GM12878 (cell line): ENCODE measurements around the gene SBF2. TPM values are rescaled to one million over a fixed set of nuclear protein-coding genes. Genes with fewer than 3 reads are reported as not detected.

Source experiments
- ATAC-seq: fragments of 200-7000 bp; cut with Tn5 transposase; 3 replicates; pipeline ENCODE4 v1.9.1; 2020; ENCODE audit warnings: mild to moderate bottlenecking, moderate library complexity
- BruUV-seq: library from RNA; stranded (reverse); fragments of 400-500 nt; replicated peaks from 2 replicates; lab custom pipeline; 2021; lab: Mats Ljungman, UMichigan
- CTCF ChIA-PET: fragments of 300-600 bp; sonication (Branson Sonifier 250); formaldehyde crosslinking; extraction: SDS; loops from one replicate; lab custom pipeline; 2021; ENCODE audit warnings: inconsistent platforms; lab: Yijun Ruan, JAX
- POLR2A ChIA-PET: fragments of 350-600 bp; formaldehyde crosslinking; extraction: SDS; loops from one replicate; lab custom pipeline; 2021; ENCODE audit warnings: inconsistent platforms; lab: Charles Lee
- RAD21 ChIA-PET: fragments of 300-600 bp; sonication (Branson Sonifier 250); formaldehyde crosslinking; loops from one replicate; lab custom pipeline; 2023; ENCODE audit warnings: antibody characterized with exemption; ENCODE audit not compliant: unreplicated experiment; lab: Charles Lee
- SMC1A ChIA-PET: fragments of 300-600 bp; sonication (Branson Sonifier 250); formaldehyde crosslinking; loops from one replicate; lab custom pipeline; 2023; ENCODE audit not compliant: unreplicated experiment, uncharacterized antibody; lab: Charles Lee
- DNase-seq: peaks from one replicate; pipeline ENCODE4 v3.0.0-alpha.2; 2011; ENCODE audit warnings: low read depth, low spot score
- FAIRE-seq: peaks from 3 replicates; lab custom pipeline; 2011; peaks lifted over from hg19 to GRCh38; lab: Jason Lieb, UNC
- H2AFZ ChIP-seq: 2 replicates; pipeline ENCODE4 v1.6.0; 2011; ENCODE audit warnings: low read depth, low read length, control low read depth; ENCODE audit not compliant: control insufficient read depth
- H3K27ac ChIP-seq: 2 replicates; pipeline ENCODE4 v1.5.1; 2011; ENCODE audit warnings: control low read depth; ENCODE audit not compliant: control insufficient read depth, insufficient read depth
- H3K27me3 ChIP-seq, 2 experiments: replicated peaks in 1 of 2; 2 replicates each; pipeline versions ENCODE4 v1.6.0 to v1.6.1; 2011; ENCODE audit warnings: low read length in 1 of 2; ENCODE audit not compliant: control insufficient read depth in 2 of 2, insufficient read depth in 2 of 2
- H3K36me3 ChIP-seq, 2 experiments: 2 replicates each; pipeline ENCODE4 v1.5.1; 2011; ENCODE audit warnings: low read length in 1 of 2; ENCODE audit not compliant: control insufficient read depth in 2 of 2, insufficient read depth in 2 of 2
- H3K4me1 ChIP-seq: 2 replicates; pipeline ENCODE4 v1.6.1; 2011; ENCODE audit warnings: mild to moderate bottlenecking, low read length, moderate library complexity, mixed read lengths; ENCODE audit not compliant: control insufficient read depth, insufficient read depth
- H3K4me2 ChIP-seq: 2 replicates; pipeline ENCODE4 v1.6.0; 2011; ENCODE audit warnings: control low read depth; ENCODE audit not compliant: control insufficient read depth, insufficient read depth
- H3K4me3 ChIP-seq: fragments of 200-600 bp; sonication (generic); 2 replicates; pipeline ENCODE4 v1.5.1; 2016
- H3K79me2 ChIP-seq: 2 replicates; pipeline ENCODE4 v1.6.0; 2011; ENCODE audit warnings: low read length; ENCODE audit not compliant: control insufficient read depth, insufficient read depth
- H3K9ac ChIP-seq: 2 replicates; pipeline ENCODE4 v1.8.0; 2011; ENCODE audit warnings: low read length, control low read depth, mixed read lengths; ENCODE audit not compliant: control insufficient read depth, insufficient read depth
- H3K9me3 ChIP-seq: replicated peaks from 3 replicates; pipeline ENCODE4 v1.5.1; 2011; ENCODE audit warnings: mild to moderate bottlenecking, low read length; ENCODE audit not compliant: control insufficient read depth, insufficient read depth
- H4K20me1 ChIP-seq: 2 replicates; pipeline ENCODE4 v1.6.0; 2011; ENCODE audit not compliant: control insufficient read depth, insufficient read depth
- BCL11A ChIP-seq: IDR thresholded peaks from 2 replicates; pipeline ENCODE4 v1.6.1; 2011; ENCODE audit warnings: low read depth, low read length
- BMI1 ChIP-seq: fragments of 450-650 bp; IDR thresholded peaks from 2 replicates; pipeline ENCODE4 v1.6.1; 2016; ENCODE audit warnings: mild to moderate bottlenecking, moderate library complexity, borderline replicate concordance
- CHD1 ChIP-seq: IDR thresholded peaks from 2 replicates; pipeline ENCODE4 v1.6.1; 2012; ENCODE audit warnings: low read depth, low read length, improper control_type of control experiment
- MXI1 ChIP-seq: fragments of 150-350 bp; IDR thresholded peaks from 2 replicates; pipeline ENCODE4 v1.6.1; 2011; ENCODE audit warnings: low read depth, mild to moderate bottlenecking, inconsistent platforms, low read length, improper control_type of control experiment
- POLR2AphosphoS2 ChIP-seq: IDR thresholded peaks from 2 replicates; pipeline ENCODE4 v1.6.1; 2011; ENCODE audit warnings: low read depth, mild to moderate bottlenecking, low read length, improper control_type of control experiment, moderate library complexity
- PRDM15 ChIP-seq: fragments of 450-650 bp; formaldehyde crosslinking; IDR thresholded peaks from 2 replicates; pipeline ENCODE4 v1.4.0; 2020; ENCODE audit warnings: mild to moderate bottlenecking, moderate library complexity
- RAD21 ChIP-seq: IDR thresholded peaks from 2 replicates; pipeline ENCODE4 v1.6.1; 2011; ENCODE audit warnings: mild to moderate bottlenecking, low read depth, low read length, moderate library complexity; ENCODE audit not compliant: insufficient read depth
- SREBF1 ChIP-seq: IDR thresholded peaks from 2 replicates; pipeline ENCODE4 v1.6.1; 2012; ENCODE audit warnings: mild to moderate bottlenecking, low read length
- SREBF2 ChIP-seq: IDR thresholded peaks from 2 replicates; pipeline ENCODE4 v1.6.1; 2012; ENCODE audit warnings: mild to moderate bottlenecking, low read length
- ZNF207 ChIP-seq: fragments of 450-650 bp; IDR thresholded peaks from 2 replicates; pipeline ENCODE4 v1.6.1; 2014; ENCODE audit warnings: antibody characterized with exemption, mild to moderate bottlenecking, borderline replicate concordance
- ZNF24 ChIP-seq: fragments of 450-650 bp; IDR thresholded peaks from 2 replicates; pipeline ENCODE4 v1.6.1; 2017; ENCODE audit warnings: antibody characterized with exemption, mild to moderate bottlenecking
- WGBS: methylation state at CpG from one replicate; pipeline ENCODE4 v1.1.6; 2016; ENCODE audit warnings: low lambda C conversion rate; ENCODE audit not compliant: insufficient replicate concordance, insufficient coverage; ENCODE audit errors: missing lambda C conversion rate; 5-methylcytosine and 5-hydroxymethylcytosine counted together
- in situ Hi-C: fragments of 300-500 bp; cut with MboI; formaldehyde crosslinking; loops from 9 replicates; pipeline ENCODE4 v1.14.3; 2018; ENCODE audit warnings: mixed read lengths
- intact Hi-C: fragments of 100-400 bp; cut with micrococcal nuclease; formaldehyde crosslinking; loops from one replicate; pipeline ENCODE4 v1.14.2; 2022; ENCODE audit not compliant: unreplicated experiment
- polyA plus RNA-seq, 11 experiments: library from polyadenylated mRNA; depleted of rRNA in 4 of 11; unstranded in 6 of 11; stranded (reverse) in 5 of 11; fragments of >200 nt; fragmentation: Nextera tagmentation in 4 of 11; fragmentation: Illumina TruSeq in 1 of 11; extraction: Ambion mirVana in 4 of 11; extraction: Trizol in 1 of 11; gene quantifications; 1 replicate in 1 of 11; 2 replicates in 10 of 11; pipeline versions ENCODE4 v1.2.1 to v1.2.3, GENCODE V29; 2011 to 2016; ENCODE audit warnings: inconsistent platforms in 2 of 11, missing spikeins in 2 of 11, low read depth in 1 of 11
- total RNA-seq, 4 experiments: library from RNA; depleted of rRNA in 3 of 4; stranded (reverse); fragments of >200 nt in 3 of 4; fragmentation: Illumina TruSeq in 1 of 4; extraction: Trizol in 1 of 4; gene quantifications; 2 replicates each; pipeline versions ENCODE4 v1.2.1 to v1.2.3, GENCODE V29; 2013 to 2021
- TF ChIP-seq, protein P1 (sequence below): fragments of 450-650 bp; IDR thresholded peaks from 2 replicates; pipeline ENCODE4 v1.6.1; 2017; ENCODE audit warnings: low read depth, mild to moderate bottlenecking, moderate library complexity
- TF ChIP-seq, protein P2 (sequence below): fragments of 450-650 bp; formaldehyde crosslinking; IDR thresholded peaks from 2 replicates; pipeline ENCODE4 v1.4.0; 2022; ENCODE audit warnings: mild to moderate bottlenecking, moderate library complexity
- TF ChIP-seq, protein P3 (sequence below): fragments of 450-650 bp; IDR thresholded peaks from 2 replicates; pipeline ENCODE4 v1.6.1; 2017; ENCODE audit warnings: mild to moderate bottlenecking

The SBF2 gene
- total and polyA plus RNA-seq, 10 of the 15 experiments (the other 5 are each of a cell fraction or from before 2014, with no cell fraction given): 0.24 to 2.3 (median 1.1) TPM

GRCh38 chr11:9735919-9736318 lies 558.1 kb downstream of the SBF2 start:
- Histone ChIP-seq H3K9me3 (peaks cover 7% of the 10 kb centered on the region; the same call in 2 of the 3 replicates), H2AFZ (no peak overlapping the region), H3K27ac (peak overlapping the region; percentile 22; the same call in 1 of the 2 replicates), H3K4me1 (peaks cover 44% of the 10 kb centered on the region), H3K36me3 (peaks cover 3 to 18% of the 10 kb centered on the region in 2 experiments; a peak in 3 of 4 replicates), H3K4me3 (peak overlapping the region; percentile 30; the same call in 1 of the 2 replicates), H3K79me2 (peaks cover 2% of the 10 kb centered on the region), H3K4me2 (peak overlapping the region; percentile 30), H3K9ac (no peak overlapping the region), H3K27me3 (no peaks in the 10 kb centered on the region), H4K20me1 (no peaks in the 10 kb centered on the region)
- ATAC-seq (no peak; the same call in 2 of the 3 replicates), DNase-seq (no peak), FAIRE-seq (peak; percentile 86)
- CTCF ChIA-PET: no interaction called here
- BruUV-seq: no TSS peak
- 0% methylated on average over 2 of the region's 2 CpGs for WGBS
- in situ Hi-C loops: no loop called here
- SMC1A ChIA-PET: interaction anchor here (0.8 to 5.8 kb wide), 2 partner anchors 11 to 16 kb away, joined by 3 to 39 read pairs; no protein-coding TSS in a partner anchor
- intact Hi-C loops: no loop called here
- POLR2A ChIA-PET: interaction anchor here (1.0 to 1.1 kb wide), 2 partner anchors 14 to 71 kb away, joined by 3 read pairs; no protein-coding TSS in a partner anchor
- RAD21 ChIA-PET: interaction anchor here (1.3 to 1.5 kb wide), 2 partner anchors 10 to 135 kb away, joined by 3 to 4 read pairs; no protein-coding TSS in a partner anchor
- TF ChIP-seq, protein P1, sequence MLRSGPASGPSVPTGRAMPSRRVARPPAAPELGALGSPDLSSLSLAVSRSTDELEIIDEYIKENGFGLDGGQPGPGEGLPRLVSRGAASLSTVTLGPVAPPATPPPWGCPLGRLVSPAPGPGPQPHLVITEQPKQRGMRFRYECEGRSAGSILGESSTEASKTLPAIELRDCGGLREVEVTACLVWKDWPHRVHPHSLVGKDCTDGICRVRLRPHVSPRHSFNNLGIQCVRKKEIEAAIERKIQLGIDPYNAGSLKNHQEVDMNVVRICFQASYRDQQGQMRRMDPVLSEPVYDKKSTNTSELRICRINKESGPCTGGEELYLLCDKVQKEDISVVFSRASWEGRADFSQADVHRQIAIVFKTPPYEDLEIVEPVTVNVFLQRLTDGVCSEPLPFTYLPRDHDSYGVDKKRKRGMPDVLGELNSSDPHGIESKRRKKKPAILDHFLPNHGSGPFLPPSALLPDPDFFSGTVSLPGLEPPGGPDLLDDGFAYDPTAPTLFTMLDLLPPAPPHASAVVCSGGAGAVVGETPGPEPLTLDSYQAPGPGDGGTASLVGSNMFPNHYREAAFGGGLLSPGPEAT: no peak
- TF ChIP-seq SREBF2 (no peak), BMI1 (no peak), MXI1 (no peak), RAD21 (no peak), ZNF24 (no peak), BCL11A (no peak), SREBF1 (no peak), ZNF207 (no peak), POLR2AphosphoS2 (no peak), PRDM15 (CRISPR knock-in tag) (no peak), CHD1 (no peak)
- TF ChIP-seq, protein P2, sequence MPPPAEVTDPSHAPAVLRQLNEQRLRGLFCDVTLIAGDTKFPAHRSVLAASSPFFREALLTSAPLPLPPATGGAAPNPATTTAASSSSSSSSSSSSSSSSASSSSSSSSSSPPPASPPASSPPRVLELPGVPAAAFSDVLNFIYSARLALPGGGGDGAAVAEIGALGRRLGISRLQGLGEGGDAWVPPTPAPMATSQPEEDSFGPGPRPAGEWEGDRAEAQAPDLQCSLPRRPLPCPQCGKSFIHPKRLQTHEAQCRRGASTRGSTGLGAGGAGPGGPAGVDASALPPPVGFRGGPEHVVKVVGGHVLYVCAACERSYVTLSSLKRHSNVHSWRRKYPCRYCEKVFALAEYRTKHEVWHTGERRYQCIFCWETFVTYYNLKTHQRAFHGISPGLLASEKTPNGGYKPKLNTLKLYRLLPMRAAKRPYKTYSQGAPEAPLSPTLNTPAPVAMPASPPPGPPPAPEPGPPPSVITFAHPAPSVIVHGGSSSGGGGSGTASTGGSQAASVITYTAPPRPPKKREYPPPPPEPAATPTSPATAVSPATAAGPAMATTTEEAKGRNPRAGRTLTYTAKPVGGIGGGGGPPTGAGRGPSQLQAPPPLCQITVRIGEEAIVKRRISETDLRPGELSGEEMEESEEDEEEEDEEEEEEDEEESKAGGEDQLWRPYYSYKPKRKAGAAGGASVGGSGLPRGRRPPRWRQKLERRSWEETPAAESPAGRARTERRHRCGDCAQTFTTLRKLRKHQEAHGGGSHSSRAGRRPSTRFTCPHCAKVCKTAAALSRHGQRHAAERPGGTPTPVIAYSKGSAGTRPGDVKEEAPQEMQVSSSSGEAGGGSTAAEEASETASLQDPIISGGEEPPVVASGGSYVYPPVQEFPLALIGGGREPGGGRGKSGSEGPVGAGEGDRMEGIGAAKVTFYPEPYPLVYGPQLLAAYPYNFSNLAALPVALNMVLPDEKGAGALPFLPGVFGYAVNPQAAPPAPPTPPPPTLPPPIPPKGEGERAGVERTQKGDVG: no peak
- TF ChIP-seq, protein P3, sequence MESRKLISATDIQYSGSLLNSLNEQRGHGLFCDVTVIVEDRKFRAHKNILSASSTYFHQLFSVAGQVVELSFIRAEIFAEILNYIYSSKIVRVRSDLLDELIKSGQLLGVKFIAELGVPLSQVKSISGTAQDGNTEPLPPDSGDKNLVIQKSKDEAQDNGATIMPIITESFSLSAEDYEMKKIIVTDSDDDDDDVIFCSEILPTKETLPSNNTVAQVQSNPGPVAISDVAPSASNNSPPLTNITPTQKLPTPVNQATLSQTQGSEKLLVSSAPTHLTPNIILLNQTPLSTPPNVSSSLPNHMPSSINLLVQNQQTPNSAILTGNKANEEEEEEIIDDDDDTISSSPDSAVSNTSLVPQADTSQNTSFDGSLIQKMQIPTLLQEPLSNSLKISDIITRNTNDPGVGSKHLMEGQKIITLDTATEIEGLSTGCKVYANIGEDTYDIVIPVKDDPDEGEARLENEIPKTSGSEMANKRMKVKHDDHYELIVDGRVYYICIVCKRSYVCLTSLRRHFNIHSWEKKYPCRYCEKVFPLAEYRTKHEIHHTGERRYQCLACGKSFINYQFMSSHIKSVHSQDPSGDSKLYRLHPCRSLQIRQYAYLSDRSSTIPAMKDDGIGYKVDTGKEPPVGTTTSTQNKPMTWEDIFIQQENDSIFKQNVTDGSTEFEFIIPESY: no peak
